Measurements from ENCODE around the gene PUSL1.

DNA sequence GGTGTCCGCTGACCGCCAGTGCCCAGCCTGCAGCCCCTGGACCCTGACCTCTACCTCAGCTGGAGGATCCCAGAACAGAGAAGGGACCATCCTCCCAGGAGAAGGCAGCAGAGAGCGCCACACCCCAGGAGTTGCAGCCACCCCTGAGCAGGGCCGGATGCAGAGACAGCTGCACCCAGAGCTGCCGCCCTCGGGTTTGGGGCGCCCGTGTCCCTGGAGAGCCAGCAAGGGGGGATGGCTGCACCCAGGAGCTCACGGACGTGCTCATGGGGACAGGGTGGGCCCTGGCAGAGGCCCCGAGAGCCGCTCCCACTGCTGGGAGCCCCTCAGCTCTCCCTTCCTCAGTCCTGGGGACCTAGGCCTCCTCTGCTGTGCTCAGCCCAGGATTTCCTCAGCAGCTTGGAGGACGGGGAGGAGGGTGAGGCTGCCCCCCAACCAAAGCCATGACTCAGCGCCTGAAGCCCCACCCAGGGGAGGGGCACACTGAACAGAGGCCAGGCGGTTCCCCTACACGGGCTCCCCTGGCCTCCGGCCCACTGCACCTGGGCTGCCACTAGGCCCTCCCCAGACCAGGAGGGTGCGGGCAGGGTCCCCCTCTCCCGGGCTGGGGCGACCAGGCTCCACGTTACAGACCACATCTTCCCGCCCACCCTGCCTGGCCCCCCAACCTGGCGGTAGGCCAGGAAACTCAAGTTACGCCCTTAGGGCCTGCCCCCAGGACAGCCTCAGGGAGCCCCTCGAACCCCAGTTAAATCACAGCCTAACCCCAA lies 2.9 kb upstream of the PUSL1 start:
- TF ChIP-seq, protein P1, sequence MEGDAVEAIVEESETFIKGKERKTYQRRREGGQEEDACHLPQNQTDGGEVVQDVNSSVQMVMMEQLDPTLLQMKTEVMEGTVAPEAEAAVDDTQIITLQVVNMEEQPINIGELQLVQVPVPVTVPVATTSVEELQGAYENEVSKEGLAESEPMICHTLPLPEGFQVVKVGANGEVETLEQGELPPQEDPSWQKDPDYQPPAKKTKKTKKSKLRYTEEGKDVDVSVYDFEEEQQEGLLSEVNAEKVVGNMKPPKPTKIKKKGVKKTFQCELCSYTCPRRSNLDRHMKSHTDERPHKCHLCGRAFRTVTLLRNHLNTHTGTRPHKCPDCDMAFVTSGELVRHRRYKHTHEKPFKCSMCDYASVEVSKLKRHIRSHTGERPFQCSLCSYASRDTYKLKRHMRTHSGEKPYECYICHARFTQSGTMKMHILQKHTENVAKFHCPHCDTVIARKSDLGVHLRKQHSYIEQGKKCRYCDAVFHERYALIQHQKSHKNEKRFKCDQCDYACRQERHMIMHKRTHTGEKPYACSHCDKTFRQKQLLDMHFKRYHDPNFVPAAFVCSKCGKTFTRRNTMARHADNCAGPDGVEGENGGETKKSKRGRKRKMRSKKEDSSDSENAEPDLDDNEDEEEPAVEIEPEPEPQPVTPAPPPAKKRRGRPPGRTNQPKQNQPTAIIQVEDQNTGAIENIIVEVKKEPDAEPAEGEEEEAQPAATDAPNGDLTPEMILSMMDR (IDR thresholded peaks at IDR 0.05): no peak
- no peak for TF ChIP-seq POLR2A (IDR thresholded peaks at IDR 0.05)

Data from right lobe of liver (tissue), 4 donors.